SJSA1 (cell line): ENCODE measurements around the gene NFU1. TPM values are rescaled to one million over a fixed set of nuclear protein-coding genes. Genes with fewer than 3 reads are reported as not detected.

Source experiments
- DNase-seq, 2 experiments: peaks; one replicate each; pipeline ENCODE4 v3.0.0-alpha.2; 2015 to 2020; ENCODE audit warnings: low spot score in 2 of 2, low read depth in 1 of 2
- H3K27ac ChIP-seq: fragments of 250-450 bp; sonication (Bioruptor Pico); 2 replicates; pipeline ENCODE4 v1.5.1; 2020; ENCODE audit warnings: mild to moderate bottlenecking, moderate library complexity
- H3K27me3 ChIP-seq: fragments of 250-450 bp; sonication (Bioruptor Pico); replicated peaks from 2 replicates; pipeline ENCODE4 v1.5.1; 2020; ENCODE audit warnings: mild to moderate bottlenecking, moderate library complexity
- H3K36me3 ChIP-seq: fragments of 250-450 bp; sonication (Bioruptor Pico); 2 replicates; pipeline ENCODE4 v1.5.1; 2020; ENCODE audit warnings: mild to moderate bottlenecking
- H3K4me1 ChIP-seq: fragments of 250-450 bp; sonication (Bioruptor Pico); replicated peaks from 2 replicates; pipeline ENCODE4 v1.6.1; 2021; ENCODE audit warnings: mild to moderate bottlenecking
- H3K4me3 ChIP-seq: fragments of 250-450 bp; sonication (Bioruptor Pico); 2 replicates; pipeline ENCODE4 v1.5.1; 2020; ENCODE audit warnings: mild to moderate bottlenecking
- H3K9me3 ChIP-seq: fragments of 250-450 bp; sonication (Bioruptor Pico); replicated peaks from 2 replicates; pipeline ENCODE4 v1.5.1; 2020; ENCODE audit warnings: mild to moderate bottlenecking
- total RNA-seq: library from RNA; depleted of rRNA; stranded (reverse); fragments of >200 nt; shearing (Covaris generic); gene quantifications from 2 replicates; pipeline ENCODE4 v1.2.3, GENCODE V29; 2014

The NFU1 gene
- total RNA-seq, 1 experiment from 2014 or later = 51.2 TPM

DNA sequence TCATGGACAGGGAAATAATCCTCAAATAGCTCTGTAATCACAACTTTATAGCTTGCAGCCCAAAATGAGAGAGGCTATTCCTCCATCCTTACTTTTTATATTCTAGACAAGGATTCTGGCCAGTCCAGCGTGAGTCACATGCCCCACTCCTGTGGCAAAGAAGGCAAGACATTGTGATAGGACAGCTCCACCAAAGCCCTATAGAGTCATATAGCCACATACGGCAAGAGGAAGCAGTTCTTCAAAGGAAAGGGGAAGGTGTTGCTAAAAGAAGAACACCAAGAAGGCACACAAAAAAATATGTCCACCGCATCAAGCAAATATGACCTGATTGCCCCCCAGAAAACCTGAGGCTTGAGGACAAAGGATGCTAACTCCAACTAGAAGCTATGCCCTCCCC, 46.8 kb downstream of the NFU1 start:
- no peaks in the 10 kb centered on the region for H3K9me3 ChIP-seq
- H3K36me3 ChIP-seq = peaks cover 22% of the 10 kb centered on the region
- no peak for DNase-seq
- peaks cover 7% of the 10 kb centered on the region for H3K4me1 ChIP-seq
- no peaks in the 10 kb centered on the region for H3K27me3 ChIP-seq
- no peak overlapping the region for H3K4me3 ChIP-seq
- H3K27ac ChIP-seq = no peak overlapping the region

DNA sequence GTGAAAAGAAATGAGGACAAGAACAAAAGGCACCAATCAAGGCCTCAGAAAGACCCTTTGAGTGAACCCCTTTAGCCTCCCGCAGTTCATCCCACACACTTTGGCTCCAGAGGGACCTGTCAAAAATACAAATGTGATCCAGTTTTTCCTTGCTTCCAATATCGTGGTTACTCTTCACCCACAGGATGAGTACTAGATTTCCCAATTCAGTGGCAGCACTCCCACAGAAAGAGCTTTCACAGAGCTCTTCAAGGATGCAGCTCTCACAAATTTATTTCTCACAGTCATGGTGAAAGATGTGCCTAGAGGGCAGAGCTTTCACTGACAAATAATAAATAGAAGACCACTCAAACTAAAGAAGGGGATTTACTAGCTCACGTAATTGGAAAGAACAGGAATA, 47.2 kb downstream of the NFU1 start:
- no peak overlapping the region for H3K4me3 ChIP-seq
- DNase-seq = no peak
- peaks cover 19% of the 10 kb centered on the region for H3K36me3 ChIP-seq
- H3K27me3 ChIP-seq = no peaks in the 10 kb centered on the region
- H3K4me1 ChIP-seq = peaks cover 12% of the 10 kb centered on the region
- no peak overlapping the region for H3K27ac ChIP-seq
- no peaks in the 10 kb centered on the region for H3K9me3 ChIP-seq

DNA sequence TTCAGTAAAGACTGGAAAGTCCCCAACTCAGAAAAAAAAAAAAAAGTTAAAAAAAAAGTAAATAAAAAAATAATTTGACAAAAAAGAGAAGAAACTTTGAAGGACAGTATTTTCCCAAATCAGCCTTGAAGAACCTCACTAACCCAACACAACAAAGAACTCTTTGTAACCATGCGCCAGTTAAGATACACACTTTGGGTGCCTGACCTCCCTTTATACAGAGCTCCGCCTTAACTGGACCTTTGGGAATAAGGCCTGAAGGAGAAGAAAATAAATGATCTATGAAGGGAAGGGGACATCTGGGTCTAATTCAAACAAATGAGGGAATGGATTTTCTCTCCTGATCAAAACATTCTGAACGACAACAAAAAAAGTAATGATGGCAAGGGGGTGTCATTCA, 48.0 kb downstream of the NFU1 start:
- Histone ChIP-seq H3K4me1 (peaks cover 15% of the 10 kb centered on the region), H3K27ac (no peak overlapping the region), H3K36me3 (peaks cover 15% of the 10 kb centered on the region), H3K9me3 (no peaks in the 10 kb centered on the region), H3K4me3 (no peak overlapping the region), H3K27me3 (no peaks in the 10 kb centered on the region)
- DNase-seq = no peak

DNA sequence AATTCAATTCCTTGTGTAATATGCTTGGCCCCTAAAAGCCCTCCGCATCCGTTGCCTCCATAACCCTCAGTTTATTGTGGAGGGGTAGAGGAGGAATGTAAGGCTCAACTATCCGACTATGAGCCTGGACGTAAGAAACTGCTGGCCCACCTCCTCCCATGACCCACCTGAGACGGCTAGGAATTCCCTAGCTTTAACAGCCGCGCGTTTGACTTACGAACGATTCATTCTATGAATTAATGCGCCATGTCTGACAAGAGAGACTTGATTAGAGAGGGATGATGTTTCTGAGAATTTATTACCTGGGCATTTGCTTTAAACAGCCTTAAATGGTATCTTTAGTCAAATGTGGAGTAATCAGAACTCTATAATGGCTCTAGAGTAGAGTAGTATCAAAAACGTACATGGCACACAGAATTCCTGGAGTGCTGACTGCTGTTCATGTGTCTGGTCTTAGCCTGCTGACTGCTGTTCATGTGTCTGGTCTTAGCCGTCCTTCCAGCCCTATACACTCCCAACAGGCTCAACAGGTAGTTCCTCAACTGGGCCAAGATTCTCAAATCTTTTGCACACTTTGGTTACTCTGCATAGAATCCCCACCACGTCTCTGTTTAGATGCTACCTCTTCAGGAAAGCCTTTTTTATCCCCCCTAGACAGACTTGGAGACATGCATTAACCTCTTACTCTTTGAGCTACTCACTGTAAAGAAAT, 49.3 kb downstream of the NFU1 start:
- H3K36me3 ChIP-seq = peaks cover 10% of the 10 kb centered on the region
- H3K9me3 ChIP-seq = no peaks in the 10 kb centered on the region
- peak overlapping the region; percentile 80 for H3K27ac ChIP-seq
- H3K4me1 ChIP-seq = peaks cover 18% of the 10 kb centered on the region
- peak overlapping the region; percentile 96 for H3K4me3 ChIP-seq
- H3K27me3 ChIP-seq = no peaks in the 10 kb centered on the region
- DNase-seq = no peak

DNA sequence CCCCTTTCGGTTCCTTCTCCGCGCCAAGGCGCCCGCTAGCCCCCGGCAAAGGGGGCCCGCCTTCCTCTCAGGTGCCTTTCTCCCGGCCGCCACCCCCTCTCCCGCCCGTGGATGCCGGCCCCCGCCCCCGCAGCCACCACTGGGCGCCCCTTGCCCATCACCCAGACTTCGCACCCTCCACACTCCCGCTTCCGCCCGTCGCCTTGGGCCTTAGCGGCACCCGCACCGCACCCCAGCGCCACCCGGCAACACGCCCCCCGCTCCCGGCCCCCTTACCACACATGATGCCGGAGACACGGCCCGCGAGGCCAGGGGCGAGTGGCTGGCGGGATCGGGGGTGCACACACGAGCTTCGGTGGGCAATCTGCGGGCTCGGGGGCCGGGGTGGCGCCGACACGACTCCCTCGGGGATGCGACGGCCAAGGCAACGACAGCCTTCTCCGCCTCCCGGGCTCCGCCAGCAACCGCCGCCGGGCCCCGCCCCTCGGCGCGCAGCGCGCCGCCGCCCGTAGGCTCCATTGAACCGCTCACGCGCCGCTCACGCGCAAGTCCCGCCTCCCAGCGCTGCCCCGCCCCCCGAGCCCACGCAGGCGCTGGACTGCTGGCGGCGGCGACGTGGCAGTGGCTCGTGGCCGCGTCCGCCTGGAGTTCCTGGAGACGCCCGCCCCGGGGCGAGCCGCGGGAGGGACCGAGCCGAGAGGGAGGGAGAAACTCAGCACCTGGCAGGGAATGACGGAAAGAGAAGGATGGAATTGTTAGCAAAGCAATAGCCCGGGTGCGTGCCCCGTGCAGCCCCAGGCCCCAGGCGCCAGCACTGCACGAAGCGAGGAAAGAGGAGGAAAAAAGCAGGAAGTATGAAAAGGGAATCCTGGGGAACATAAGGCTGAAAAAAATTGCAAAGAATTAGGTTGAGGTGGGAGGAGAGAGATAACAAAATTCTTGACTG, 50.2 kb downstream of the NFU1 start, which contains the start of gene GFPT1:
Gene GFPT1 (minus strand): TSS at position 439 of the 946 bp plus-strand sequence. CDS start 156 bp downstream, at position 283.
- H3K4me3 ChIP-seq = peak within 1 kb of the TSS; percentile 96
- peak within 1 kb of the TSS; percentile 80 for H3K27ac ChIP-seq
- peak; percentile 93 to 95 for DNase-seq
- H3K27me3 ChIP-seq = no peaks in the 10 kb centered on the region
- H3K36me3 ChIP-seq = peaks cover 19% of the 10 kb centered on the region
- peaks cover 26% of the 10 kb centered on the region for H3K4me1 ChIP-seq
- no peaks in the 10 kb centered on the region for H3K9me3 ChIP-seq

DNA sequence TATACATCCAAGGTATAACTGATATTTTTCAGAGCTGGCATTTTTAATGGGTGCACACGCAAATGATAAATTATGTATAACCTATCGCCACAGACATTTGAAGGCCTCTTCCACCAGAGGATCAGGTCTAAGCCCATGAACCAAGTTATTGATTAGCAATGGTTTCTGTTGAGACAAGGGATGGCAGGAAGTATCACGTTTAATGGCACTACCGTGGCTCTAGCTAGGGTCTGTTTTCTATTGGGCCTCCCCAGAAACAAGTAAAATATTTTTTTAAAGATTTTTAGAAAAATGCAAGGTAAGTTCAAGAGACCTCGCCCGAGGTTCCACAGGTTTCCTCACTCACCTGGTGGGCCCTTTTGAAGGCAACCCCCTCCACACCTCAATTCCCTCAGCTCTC, 50.9 kb downstream of the NFU1 start:
- H3K27ac ChIP-seq = peak overlapping the region; percentile 80
- peak in 1 of 2 experiments; percentile 22 for DNase-seq
- H3K27me3 ChIP-seq = no peaks in the 10 kb centered on the region
- H3K4me3 ChIP-seq = peak overlapping the region; percentile 96
- peaks cover 33% of the 10 kb centered on the region for H3K4me1 ChIP-seq
- peaks cover 21% of the 10 kb centered on the region for H3K36me3 ChIP-seq
- no peaks in the 10 kb centered on the region for H3K9me3 ChIP-seq

DNA sequence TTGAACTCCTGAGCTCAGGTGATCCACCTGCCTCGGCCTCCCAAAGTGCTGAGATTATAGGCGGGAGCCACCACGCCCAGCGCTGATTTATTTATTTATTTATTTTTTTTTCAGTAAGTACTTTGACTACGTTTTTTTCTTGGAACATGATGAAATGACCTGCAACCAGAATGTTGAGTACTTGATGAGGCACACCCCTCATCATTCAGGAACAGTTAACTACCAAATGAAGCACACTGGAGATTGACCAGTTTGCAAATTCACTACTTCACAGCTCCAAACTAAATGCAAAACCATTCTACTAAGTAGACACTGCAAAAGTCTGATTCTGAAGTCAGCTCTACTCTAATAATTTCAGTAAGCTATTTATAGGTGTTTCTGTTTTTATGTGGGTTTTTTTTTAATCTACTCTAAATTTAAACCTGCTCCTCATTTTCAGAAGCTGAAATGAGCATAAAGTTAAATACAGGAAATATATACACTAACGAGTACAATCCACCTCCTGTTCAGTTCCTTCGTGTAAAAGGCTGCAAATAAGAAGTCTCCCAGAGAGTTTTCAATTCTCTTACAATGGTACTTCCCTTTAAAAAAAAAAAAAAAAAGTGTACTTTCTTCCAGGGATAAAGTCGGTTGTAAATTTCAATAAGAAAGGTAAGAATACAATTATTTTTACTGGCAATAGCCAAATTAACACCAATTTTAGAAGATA, 51.6 kb downstream of the NFU1 start:
- no peak for DNase-seq
- Histone ChIP-seq H3K27ac (0 out of 2 replicates have a peak overlapping the region, but pooled peaks have one; percentile 12), H3K27me3 (no peaks in the 10 kb centered on the region), H3K36me3 (peaks cover 26% of the 10 kb centered on the region), H3K4me3 (peak overlapping the region; percentile 96), H3K9me3 (no peaks in the 10 kb centered on the region), H3K4me1 (peaks cover 38% of the 10 kb centered on the region)

DNA sequence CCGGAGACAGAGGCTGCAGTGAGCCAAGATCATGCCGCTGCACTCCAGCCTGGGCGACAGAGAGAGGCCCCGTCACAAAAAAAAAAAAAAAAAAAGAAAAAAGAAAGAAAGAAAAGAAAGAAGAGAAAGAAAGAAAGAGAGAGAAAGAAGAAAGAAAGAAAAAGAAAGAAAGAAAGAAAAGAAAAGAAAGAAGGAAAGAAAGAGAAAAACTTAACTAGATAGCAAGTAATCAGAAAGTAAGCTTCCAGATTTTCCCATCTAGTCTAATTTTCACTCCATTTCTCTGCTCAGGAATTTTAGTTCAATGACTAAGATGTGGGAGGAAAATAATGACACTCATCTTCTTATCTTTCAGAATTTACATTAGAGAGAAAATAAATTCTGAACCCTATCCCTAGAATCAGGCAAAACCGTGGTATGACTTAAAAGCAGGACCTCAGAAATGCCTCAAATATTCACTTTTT, 52.6 kb downstream of the NFU1 start:
- H3K27ac ChIP-seq = no peak overlapping the region
- H3K4me3 ChIP-seq = no peak overlapping the region

DNA sequence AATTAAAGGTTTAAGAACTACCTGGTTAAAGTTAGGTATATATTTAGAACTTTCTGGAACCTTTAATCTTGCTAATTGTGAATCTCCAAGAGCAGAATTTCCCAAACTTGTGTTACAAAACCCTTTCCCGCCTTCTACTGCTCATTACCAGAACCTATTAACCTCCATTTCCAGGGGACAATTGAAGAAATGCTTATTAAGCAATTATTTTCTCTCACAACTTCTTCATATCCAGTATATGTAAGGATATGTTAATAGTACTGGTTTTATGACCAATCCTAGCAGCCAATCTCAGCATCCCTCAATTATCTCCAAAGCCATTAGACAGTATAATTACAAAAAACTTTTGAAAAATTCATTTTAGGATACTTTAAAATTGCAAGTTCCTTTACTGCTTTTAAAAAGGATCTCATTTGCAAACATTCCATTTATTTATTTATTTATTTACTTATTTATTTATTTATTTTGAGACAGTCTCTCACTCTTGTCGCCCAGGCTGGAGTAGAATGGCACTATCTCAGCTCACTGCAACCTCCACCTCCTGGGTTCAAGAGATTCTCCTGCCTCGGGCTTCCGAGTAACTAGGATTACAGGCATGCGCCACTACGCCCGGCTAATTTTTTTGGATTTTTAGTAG, 53.9 kb downstream of the NFU1 start:
- DNase-seq = no peak
- H3K4me3 ChIP-seq = no peak overlapping the region
- H3K9me3 ChIP-seq = no peaks in the 10 kb centered on the region
- no peaks in the 10 kb centered on the region for H3K27me3 ChIP-seq
- H3K27ac ChIP-seq = no peak overlapping the region
- peaks cover 38% of the 10 kb centered on the region for H3K4me1 ChIP-seq
- peaks cover 32% of the 10 kb centered on the region for H3K36me3 ChIP-seq

More for the DNA sequence above, 52.6 kb downstream of the NFU1 start:
- peaks cover 38% of the 10 kb centered on the region for H3K4me1 ChIP-seq
- H3K9me3 ChIP-seq = no peaks in the 10 kb centered on the region
- H3K27me3 ChIP-seq = no peaks in the 10 kb centered on the region
- H3K36me3 ChIP-seq = peaks cover 30% of the 10 kb centered on the region
- DNase-seq = no peak

DNA sequence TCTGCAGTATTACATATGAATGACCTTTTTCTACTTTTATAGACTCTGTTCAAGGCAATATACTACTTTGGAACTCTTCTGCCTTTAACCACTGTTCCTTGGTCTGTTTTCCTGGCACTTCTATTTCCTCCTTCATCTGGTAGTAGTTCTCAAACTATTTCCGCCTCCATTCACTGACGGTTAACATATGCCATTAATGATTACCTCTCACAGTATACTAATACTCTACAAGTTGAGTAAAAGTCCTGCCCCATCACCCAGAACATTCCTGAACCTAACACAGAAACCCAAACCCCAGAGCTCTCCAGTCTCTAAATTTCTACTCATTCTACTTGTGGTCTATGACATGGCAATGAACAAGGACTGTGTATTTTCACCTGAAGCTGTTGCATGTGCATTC, 54.7 kb downstream of the NFU1 start:
- H3K4me3 ChIP-seq = no peak overlapping the region

DNA sequence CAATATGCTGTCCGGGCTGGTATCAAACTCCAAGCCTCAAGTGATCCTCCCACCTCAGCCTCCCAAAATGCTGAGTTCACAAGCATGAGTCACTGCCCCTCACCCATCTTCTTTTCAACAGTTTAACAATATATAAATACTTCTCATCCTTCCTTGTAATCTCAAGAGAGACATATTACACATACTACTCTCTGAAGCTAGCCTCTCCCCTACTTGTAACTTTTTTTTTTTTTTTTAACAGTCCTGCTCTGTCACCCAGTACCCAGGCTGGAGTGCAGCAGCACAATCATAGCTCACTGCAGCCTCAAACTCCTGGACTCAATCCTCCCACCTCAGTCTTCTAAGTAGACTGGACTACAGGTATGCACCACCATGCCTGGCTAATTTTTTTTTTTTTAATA, 55.9 kb downstream of the NFU1 start:
- Histone ChIP-seq H3K27ac (no peak overlapping the region), H3K4me3 (no peak overlapping the region), H3K4me1 (peaks cover 31% of the 10 kb centered on the region), H3K27me3 (no peaks in the 10 kb centered on the region), H3K36me3 (peaks cover 31% of the 10 kb centered on the region), H3K9me3 (no peaks in the 10 kb centered on the region)
- DNase-seq = peak; percentile 49 to 55

More for the DNA sequence above, 54.7 kb downstream of the NFU1 start:
- H3K4me1 ChIP-seq = peaks cover 34% of the 10 kb centered on the region
- H3K27me3 ChIP-seq = no peaks in the 10 kb centered on the region
- H3K27ac ChIP-seq = no peak overlapping the region
- H3K9me3 ChIP-seq = no peaks in the 10 kb centered on the region
- DNase-seq = no peak
- peaks cover 35% of the 10 kb centered on the region for H3K36me3 ChIP-seq

DNA sequence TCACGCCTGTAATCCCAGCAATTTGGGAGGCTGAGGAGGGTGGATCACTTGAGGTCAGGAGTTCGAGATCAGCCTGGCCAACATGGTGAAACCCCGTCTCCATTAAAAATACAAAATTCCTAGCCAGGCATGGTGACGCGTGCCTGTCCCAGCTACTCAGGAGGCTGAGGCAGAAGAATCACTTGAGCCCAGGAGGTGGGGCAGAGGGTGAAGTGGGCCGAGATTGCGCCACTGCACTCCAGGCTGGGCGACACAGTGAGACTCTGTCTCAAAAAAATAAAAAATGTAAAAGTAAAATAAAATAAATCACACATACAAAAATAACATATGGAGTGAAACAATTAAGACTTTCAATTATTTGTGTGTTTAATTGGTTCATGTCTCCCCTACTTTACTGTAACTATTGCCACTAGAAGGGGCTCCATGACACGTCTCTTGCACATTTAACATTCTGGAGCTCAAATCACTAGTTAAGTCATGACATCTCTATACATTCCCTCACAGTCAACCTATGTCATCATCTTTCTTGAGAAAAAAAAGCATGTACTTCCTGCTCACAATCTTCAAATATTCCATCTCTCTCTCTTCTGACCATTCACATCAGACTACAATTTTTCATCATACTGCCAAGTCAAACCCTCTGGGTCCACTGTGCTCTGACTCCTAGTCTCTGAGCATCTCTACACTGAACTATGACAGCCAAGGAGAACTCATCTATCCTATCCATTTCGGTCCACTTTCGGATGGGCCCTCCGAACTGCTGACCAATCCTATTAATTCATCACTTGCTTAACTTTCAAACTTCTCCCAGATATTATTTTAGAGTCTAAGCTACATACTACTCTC, 56.9 kb downstream of the NFU1 start:
- Histone ChIP-seq H3K4me1 (peaks cover 29% of the 10 kb centered on the region), H3K4me3 (no peak overlapping the region), H3K9me3 (no peaks in the 10 kb centered on the region), H3K27me3 (no peaks in the 10 kb centered on the region), H3K36me3 (peaks cover 40% of the 10 kb centered on the region), H3K27ac (no peak overlapping the region)
- no peak for DNase-seq
